Endodermal cell (in vitro differentiated cells): ENCODE measurements around the gene SERPINA9. TPM values are rescaled to one million over a fixed set of nuclear protein-coding genes. Genes with fewer than 3 reads are reported as not detected.

Experiments
- DNase-seq: peaks from one replicate; pipeline ENCODE4 v3.0.0-alpha.2; 2017
- H3K27ac ChIP-seq: 2 replicates; pipeline ENCODE4 v1.5.1; 2013; ENCODE audit warnings: mild to moderate bottlenecking, low read depth, low read length, moderate library complexity
- H3K27me3 ChIP-seq: 2 replicates; pipeline ENCODE4 v1.6.1; 2013; ENCODE audit warnings: mild to moderate bottlenecking, low read length, moderate library complexity; ENCODE audit not compliant: insufficient read depth, control insufficient read depth, poor library complexity, severe bottlenecking
- H3K36me3 ChIP-seq: 2 replicates; pipeline ENCODE4 v1.7.0; 2013; ENCODE audit warnings: mild to moderate bottlenecking, low read length, moderate library complexity; ENCODE audit not compliant: control insufficient read depth, insufficient read depth
- H3K4me1 ChIP-seq: one replicate; pipeline ENCODE4 v1.7.0; 2013; ENCODE audit warnings: low read length; ENCODE audit not compliant: control insufficient read depth, insufficient read depth
- H3K4me3 ChIP-seq: 2 replicates; pipeline ENCODE4 v1.5.1; 2013; ENCODE audit warnings: mild to moderate bottlenecking, low read length, moderate library complexity
- H3K9ac ChIP-seq: 2 replicates; pipeline ENCODE4 v1.6.1; 2013; ENCODE audit warnings: mild to moderate bottlenecking, low read length, moderate library complexity; ENCODE audit not compliant: poor library complexity, severe bottlenecking; ENCODE audit errors: extremely low read depth
- H3K9me3 ChIP-seq: 2 replicates; pipeline ENCODE4 v1.6.1; 2013; ENCODE audit warnings: mild to moderate bottlenecking, low read length, moderate library complexity; ENCODE audit not compliant: control insufficient read depth
- H3K27ac Mint-ChIP-seq: 2 replicates; pipeline ENCODE4 v1.8.0; 2020; ENCODE audit warnings: mixed read lengths
- H3K27me3 Mint-ChIP-seq: 2 replicates; pipeline ENCODE4 v1.8.0; 2021; ENCODE audit warnings: mild to moderate bottlenecking, mixed read lengths; ENCODE audit not compliant: insufficient read depth
- H3K36me3 Mint-ChIP-seq: 2 replicates; pipeline ENCODE4 v1.8.0; 2020; ENCODE audit warnings: low read depth, mixed read lengths
- H3K4me1 Mint-ChIP-seq: 2 replicates; pipeline ENCODE4 v1.8.0; 2020; ENCODE audit warnings: mixed read lengths
- H3K4me3 Mint-ChIP-seq: 2 replicates; pipeline ENCODE4 v1.8.0; 2020; ENCODE audit warnings: mild to moderate bottlenecking, moderate library complexity, mixed read lengths
- H3K9me3 Mint-ChIP-seq: 2 replicates; pipeline ENCODE4 v1.8.0; 2020; ENCODE audit warnings: mild to moderate bottlenecking, mixed read lengths
- WGBS, 2 experiments: methylation state at CpG; one replicate each; pipeline versions ENCODE4 v1.1.5 to v1.1.7; 2013; ENCODE audit warnings: missing lambda C conversion rate in 2 of 2, mixed read lengths in 1 of 2; ENCODE audit not compliant: insufficient coverage in 1 of 2, insufficient read length in 1 of 2; 5-methylcytosine and 5-hydroxymethylcytosine counted together
- total RNA-seq, 2 donors: library from RNA; stranded (reverse); fragmentation: NEBNext Ultra II Directional in 1 of 2; extraction: Animal tissue kit (Norgen Biotek cat#: 25700) in 1 of 2; gene quantifications; 2 replicates in 1 of 2; 3 replicates in 1 of 2; pipeline ENCODE4 v1.2.1, GENCODE V29; 2021
- TF ChIP-seq, protein P1 (sequence below): fragments of 200-600 bp; sonication (generic); conservative IDR thresholded peaks from 2 replicates; pipeline ENCODE4 v1.5.0; 2021; ENCODE audit warnings: antibody characterized with exemption, mild to moderate bottlenecking

Gene SERPINA9
- total RNA-seq, 2 donors from 2014 or later, result not detected

DNA sequence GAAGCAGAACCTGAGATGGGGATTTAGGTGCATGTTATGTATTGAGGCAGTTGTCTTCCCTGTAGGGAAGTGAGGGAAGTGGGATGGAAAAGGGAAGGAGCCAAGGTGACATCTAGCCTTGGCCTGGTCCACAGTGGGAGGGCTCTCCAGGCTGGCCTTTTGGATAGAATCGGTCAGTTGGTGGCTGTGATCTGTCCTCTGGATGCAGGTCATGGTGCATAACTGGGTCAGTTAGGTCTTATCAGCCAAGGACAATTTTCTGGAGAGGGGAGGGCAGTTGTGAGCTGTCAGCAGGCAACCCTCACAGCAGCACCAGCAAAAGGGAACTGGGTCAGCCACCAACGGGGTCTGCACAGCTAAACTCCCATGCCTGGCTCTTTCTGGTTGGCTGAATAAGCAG, 23.7 kb upstream of the SERPINA9 start:
- no peak for DNase-seq
- Mint-ChIP-seq H3K36me3 (no peaks in the 10 kb centered on the region), H3K4me3 (no peak overlapping the region), H3K27me3 (peaks cover 32% of the 10 kb centered on the region), H3K9me3 (no peaks in the 10 kb centered on the region), H3K4me1 (no peaks in the 10 kb centered on the region), H3K27ac (no peak overlapping the region)
- Histone ChIP-seq H3K27me3 (peaks cover 29% of the 10 kb centered on the region), H3K9ac (no peak overlapping the region), H3K4me3 (no peak overlapping the region), H3K4me1 (no peaks in the 10 kb centered on the region), H3K36me3 (no peaks in the 10 kb centered on the region), H3K27ac (no peak overlapping the region), H3K9me3 (no peaks in the 10 kb centered on the region)
- TF ChIP-seq, protein P1, sequence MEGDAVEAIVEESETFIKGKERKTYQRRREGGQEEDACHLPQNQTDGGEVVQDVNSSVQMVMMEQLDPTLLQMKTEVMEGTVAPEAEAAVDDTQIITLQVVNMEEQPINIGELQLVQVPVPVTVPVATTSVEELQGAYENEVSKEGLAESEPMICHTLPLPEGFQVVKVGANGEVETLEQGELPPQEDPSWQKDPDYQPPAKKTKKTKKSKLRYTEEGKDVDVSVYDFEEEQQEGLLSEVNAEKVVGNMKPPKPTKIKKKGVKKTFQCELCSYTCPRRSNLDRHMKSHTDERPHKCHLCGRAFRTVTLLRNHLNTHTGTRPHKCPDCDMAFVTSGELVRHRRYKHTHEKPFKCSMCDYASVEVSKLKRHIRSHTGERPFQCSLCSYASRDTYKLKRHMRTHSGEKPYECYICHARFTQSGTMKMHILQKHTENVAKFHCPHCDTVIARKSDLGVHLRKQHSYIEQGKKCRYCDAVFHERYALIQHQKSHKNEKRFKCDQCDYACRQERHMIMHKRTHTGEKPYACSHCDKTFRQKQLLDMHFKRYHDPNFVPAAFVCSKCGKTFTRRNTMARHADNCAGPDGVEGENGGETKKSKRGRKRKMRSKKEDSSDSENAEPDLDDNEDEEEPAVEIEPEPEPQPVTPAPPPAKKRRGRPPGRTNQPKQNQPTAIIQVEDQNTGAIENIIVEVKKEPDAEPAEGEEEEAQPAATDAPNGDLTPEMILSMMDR, result no peak
- WGBS, 2 experiments, result 93% methylated on average over 2 of the region's 2 CpGs; no CpG with 5 or more reads in 1 of the 2 experiments

DNA sequence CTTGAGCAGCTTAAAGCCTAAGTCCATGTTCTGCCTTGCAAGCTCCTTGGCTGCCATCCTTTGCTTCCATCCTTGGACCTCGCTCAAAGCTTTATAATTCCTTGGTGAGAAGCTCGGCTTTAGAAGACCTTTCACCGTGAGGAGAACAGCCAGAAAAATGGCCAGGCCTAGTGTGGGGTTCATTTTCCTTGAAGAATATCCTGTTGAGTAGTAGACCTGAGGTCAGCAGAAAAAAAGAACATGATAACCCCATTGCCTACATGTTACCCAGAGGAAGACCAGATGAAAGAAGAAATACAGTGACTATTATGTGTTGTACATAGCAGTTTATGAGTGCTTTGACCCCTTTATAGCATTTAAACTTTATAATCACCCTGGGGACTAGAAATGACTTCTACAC, 22.2 kb upstream of the SERPINA9 start:
- 88 to 100% methylated on average over 3 of the region's 3 CpGs for whole genome bisulfite sequencing, 2 experiments
- TF ChIP-seq, protein P1, result no peak
- H3K4me3 Mint-ChIP-seq, result no peak overlapping the region
- H3K27ac ChIP-seq, result no peak overlapping the region
- H3K9me3 ChIP-seq, result no peaks in the 10 kb centered on the region
- H3K36me3 Mint-ChIP-seq, result no peaks in the 10 kb centered on the region
- H3K4me1 ChIP-seq, result no peaks in the 10 kb centered on the region
- H3K4me3 ChIP-seq, result no peak overlapping the region
- no peaks in the 10 kb centered on the region for H3K36me3 ChIP-seq
- DNase-seq, result no peak
- H3K4me1 Mint-ChIP-seq, result no peaks in the 10 kb centered on the region
- no peaks in the 10 kb centered on the region for H3K9me3 Mint-ChIP-seq
- H3K27ac Mint-ChIP-seq, result no peak overlapping the region
- H3K27me3 ChIP-seq, result peaks cover 29% of the 10 kb centered on the region
- H3K9ac ChIP-seq, result no peak overlapping the region
- peaks cover 38% of the 10 kb centered on the region for H3K27me3 Mint-ChIP-seq

DNA sequence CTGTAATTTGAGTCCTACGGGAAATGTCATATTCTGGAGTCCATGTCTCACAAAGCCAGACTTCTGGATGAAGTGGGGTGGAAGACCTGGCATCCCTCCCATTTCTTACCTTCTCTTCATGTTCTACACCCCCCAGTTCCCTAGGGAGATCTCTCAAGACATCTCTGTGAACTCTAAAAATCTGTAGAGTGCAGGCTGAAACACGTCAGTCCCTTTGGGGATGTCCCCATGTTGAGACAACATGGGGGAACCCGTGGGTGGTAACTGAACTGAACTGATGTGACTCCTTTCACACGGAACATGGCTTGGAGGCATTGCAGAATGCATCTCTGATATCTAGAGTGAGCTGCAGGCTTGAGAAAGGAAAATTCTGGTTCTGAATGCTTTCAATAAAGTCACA, 18.1 kb upstream of the SERPINA9 start:
- 60 to 91% methylated on average over 1 to 4 of the region's 4 CpGs for WGBS, 2 experiments

More for the DNA sequence above, 18.1 kb upstream of the SERPINA9 start:
- TF ChIP-seq, protein P1, result no peak
- H3K4me3 Mint-ChIP-seq, result no peak overlapping the region
- Histone ChIP-seq H3K27ac (no peak overlapping the region), H3K4me3 (no peak overlapping the region), H3K36me3 (no peaks in the 10 kb centered on the region), H3K9ac (no peak overlapping the region), H3K27me3 (peaks cover 29% of the 10 kb centered on the region), H3K9me3 (no peaks in the 10 kb centered on the region), H3K4me1 (no peaks in the 10 kb centered on the region)
- peaks cover 26% of the 10 kb centered on the region for H3K27me3 Mint-ChIP-seq
- H3K9me3 Mint-ChIP-seq, result no peaks in the 10 kb centered on the region
- no peaks in the 10 kb centered on the region for H3K4me1 Mint-ChIP-seq
- H3K27ac Mint-ChIP-seq, result no peak overlapping the region
- H3K36me3 Mint-ChIP-seq, result no peaks in the 10 kb centered on the region
- no peak for DNase-seq
